GM19328 (cell line): ENCODE measurements around the gene CDH2.

Experiments used
- ATAC-seq: cut with Tn5 transposase; IDR thresholded peaks from one replicate; pipeline ENCODE4 v1.9.1; 2021; ENCODE audit warnings: mild to moderate bottlenecking, moderate library complexity; ENCODE audit not compliant: unreplicated experiment

CDH2 gene

GRCh38 chr18:28045880-28046279 lies 131.1 kb downstream of the CDH2 start:
- no peak for ATAC-seq

DNA sequence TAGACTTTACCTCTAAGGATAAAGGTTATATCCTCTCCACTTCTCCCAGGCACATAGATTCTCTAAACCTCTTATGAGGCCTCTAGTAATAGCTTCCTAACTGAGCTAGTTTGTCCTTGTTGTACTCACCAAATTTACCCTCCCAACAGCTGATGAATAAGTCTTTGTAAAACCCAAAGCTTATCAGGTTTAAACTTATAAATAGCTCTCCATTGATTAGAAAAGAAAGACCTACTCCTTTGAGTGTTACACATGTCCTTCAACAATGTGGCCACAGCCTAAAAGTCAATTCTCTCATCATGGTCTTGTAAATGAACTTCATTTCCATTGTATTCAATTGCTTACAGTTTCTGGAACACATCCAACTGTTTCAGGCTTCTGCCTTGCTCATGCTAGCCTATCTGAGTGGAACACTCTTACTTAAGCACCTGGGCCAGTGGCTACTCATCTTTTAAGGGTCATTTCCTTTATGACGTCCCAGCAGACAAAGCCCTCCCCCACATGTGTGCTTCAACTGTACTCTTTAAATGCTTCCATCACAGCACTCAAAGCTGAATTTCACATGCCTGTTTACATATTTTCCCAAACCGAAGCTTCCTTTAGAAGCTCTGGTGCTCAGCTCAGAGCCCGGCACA lies 131.6 kb downstream of the CDH2 start:
- ATAC-seq: no peak

DNA sequence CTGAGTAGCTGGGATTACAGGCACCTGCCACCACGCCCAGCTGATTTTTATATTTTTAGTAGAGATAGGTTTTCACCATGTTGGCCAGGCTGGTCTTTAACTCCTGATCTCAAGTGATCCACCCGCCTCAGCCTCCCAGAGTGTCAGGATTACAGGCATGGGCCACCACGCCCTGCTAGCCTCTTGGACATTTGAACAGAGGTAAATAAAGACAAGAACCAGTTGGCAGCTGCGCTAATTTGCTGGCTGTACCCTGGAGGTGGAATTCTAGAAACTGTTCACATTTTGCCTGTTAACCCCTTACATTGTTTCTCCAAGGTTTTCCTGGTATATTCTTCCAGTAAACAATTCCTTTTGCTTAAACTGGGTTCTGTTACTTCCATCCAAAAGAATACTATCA lies 132.9 kb downstream of the CDH2 start:
- ATAC-seq: no peak

DNA sequence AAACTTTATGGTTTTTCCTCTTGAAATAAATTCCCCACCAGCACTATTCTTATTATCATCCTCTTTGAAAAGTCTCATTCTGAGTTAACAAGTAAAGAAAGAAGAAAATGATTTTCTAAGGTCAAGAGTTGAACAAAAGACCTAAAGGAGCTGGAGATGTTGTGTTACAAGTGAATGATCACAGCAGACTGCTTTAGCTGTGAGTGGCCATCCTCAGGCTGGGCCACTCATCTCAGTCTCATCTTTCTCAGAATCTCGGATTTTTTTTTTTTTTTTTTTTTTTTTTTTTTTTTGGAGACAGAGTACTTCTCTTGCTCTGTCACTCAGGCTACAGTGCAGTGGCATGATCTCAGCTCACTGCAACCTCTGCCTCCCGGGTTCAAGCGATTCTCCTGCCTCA lies 133.3 kb downstream of the CDH2 start:
- ATAC-seq: no peak

DNA sequence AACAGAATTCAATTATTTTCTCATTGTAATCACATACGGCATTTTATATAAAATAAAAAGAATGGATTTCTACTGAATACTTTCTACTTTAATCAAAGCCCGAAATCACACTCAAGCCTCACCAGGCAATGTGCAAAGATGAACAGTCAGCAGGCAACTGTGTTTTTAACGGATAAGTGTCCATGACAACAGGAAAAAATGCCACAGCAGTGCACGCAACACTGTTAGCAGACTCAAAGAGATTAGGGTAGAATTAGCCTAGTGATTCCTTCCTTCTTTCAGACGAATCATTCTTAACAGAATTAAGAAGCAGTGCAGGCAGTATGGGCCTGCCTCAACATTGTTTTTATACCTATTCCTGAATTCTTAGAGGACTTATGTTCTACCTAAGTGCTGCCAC lies 135.6 kb downstream of the CDH2 start:
- ATAC-seq: no peak

DNA sequence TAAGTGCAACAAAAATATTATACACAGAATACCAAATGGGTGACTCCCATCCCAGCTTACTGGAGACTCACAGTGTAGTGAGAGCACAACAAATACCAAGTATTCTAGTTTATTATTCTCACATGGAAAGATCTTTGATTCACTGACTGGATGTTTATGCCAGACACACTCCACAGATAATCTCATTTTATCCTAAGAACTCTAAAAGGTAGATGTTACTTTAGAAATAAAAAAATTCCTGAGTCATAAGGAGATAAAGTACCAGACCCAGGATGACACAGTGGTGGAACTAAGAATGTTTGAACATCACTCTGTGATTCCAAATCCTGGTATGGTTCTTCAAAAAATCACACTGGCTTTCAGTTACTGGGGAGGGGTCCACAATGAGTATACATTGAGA lies 136.2 kb downstream of the CDH2 start:
- ATAC-seq: no peak

- no peak for ATAC-seq
Measured at GRCh38 chr18:28040211-28040610, 136.7 kb downstream of the CDH2 start.

- no peak for ATAC-seq
Measured at GRCh38 chr18:28039691-28040090, 137.2 kb downstream of the CDH2 start.

DNA sequence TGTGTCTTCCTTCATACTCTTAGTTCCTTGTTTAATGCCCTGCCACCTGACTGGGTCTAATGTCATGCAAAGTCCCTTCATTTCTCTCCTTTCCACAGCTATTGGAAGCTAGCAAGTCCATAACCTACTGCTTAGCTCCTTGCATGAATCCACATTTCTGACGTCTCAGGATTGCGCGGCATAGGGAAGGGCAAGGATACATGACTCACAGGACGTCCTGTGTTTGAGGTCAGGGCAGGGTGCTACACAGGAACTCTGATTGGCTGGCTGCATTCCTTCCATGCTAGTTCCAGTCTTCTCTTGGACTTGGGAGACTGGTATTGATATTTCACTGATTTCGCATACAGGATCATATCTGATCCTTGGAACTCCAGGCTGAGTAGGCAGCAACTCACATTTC lies 137.9 kb downstream of the CDH2 start:
- no peak for ATAC-seq

GRCh38 chr18:28036488-28036887 lies 140.4 kb downstream of the CDH2 start:
- ATAC-seq: no peak

DNA sequence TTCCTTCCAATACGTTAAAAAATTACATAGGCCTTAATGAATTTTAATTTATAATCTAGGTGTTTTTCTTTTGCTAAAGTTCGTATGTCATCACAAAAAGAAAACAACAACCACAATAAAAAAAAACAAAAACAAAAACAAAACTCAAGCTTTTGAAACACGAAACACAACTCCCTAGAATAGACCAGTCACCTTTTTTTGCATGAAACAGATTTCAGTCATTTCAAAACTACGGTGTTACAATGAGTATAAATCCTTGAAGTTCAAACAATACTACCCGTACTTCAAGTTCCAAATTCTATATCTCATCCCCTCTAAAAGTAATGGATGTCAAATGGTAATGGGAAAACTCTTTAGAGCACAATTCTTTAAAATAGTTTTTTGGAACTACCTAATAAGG lies 142.4 kb downstream of the CDH2 start:
- ATAC-seq: no peak

DNA sequence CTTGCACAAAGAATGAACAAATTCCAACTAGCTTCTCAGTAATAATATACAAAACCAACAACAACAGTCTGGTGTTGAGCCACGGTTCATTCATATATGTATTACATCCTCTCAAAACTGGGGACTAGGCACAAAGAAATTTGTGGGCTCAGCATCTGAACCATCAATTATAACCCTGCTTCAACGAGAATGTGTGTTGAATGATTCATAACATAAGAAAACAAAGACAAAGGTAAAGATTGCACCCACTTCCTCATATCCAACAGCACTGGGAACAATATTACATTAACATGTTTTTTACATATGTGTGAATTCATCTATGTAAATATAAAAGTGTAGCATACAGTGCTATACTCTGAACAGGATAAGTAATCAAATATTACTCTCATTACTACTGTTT lies 144.8 kb downstream of the CDH2 start:
- no peak for ATAC-seq

DNA sequence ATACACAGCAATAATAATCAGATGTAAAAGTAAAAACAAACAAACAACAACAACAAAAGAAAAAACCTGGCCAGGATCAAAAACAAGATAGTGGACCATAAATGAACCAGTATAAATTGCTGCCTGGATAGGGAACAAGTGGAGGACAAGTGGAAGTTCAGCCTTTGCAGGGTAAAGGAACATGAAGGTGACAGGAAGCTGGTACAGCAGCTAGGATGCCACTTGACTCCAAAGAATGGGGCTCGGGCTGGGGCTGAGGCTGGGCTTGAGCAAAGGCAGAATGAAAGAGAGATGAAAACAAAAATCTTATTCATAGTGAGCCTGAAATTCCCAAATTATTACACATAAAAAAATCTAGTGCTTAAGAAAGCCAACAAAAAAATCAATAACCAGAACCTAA lies 146.5 kb downstream of the CDH2 start:
- no peak for ATAC-seq

GRCh38 chr18:28027755-28028154 lies 149.2 kb downstream of the CDH2 start:
- no peak for ATAC-seq

GRCh38 chr18:28019425-28020108 lies 157.4 kb downstream of the CDH2 start:
- no peak for ATAC-seq

- no peak for ATAC-seq
Measured at GRCh38 chr18:28018351-28018750, 158.6 kb downstream of the CDH2 start.

DNA sequence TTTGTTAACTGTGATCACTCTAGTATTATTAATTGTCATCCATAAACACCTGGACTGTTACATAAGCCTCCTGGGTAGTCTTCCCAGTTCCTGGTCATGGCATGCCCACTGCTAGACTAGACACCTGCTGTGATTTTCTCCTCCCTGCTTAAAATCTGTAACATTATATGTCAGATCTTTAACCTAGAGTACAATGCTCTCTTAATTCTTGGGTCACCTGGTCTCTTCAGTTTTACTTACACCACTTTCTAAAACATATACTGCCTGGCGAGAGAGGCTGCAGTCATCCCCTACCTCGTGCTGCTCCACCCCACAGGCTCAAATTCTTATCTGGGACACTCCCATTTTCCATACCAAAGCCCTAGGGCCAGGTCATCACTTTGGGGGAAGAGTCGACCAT lies 161.3 kb downstream of the CDH2 start:
- no peak for ATAC-seq

GRCh38 chr18:28013066-28013465 lies 163.9 kb downstream of the CDH2 start:
- no peak for ATAC-seq

DNA sequence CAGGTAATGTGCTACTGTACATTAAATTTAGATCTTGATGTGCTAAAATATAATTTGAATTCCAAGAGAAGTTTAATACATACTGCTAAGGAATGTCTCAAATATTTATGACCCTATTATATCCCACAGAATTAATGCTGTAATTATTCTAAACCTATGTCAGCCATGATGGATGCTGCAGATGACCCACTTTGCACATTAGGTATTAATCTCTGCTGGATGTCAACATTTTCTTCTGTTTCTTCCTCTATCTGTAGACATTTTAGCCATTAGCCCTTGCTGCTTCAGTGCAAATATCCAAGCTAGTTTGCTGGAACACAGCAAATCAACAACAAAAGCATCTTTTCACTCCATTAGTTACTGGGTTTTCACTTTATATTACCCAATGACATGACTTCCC lies 164.6 kb downstream of the CDH2 start:
- no peak for ATAC-seq

GRCh38 chr18:28009589-28009988 lies 167.3 kb downstream of the CDH2 start:
- no peak for ATAC-seq

DNA sequence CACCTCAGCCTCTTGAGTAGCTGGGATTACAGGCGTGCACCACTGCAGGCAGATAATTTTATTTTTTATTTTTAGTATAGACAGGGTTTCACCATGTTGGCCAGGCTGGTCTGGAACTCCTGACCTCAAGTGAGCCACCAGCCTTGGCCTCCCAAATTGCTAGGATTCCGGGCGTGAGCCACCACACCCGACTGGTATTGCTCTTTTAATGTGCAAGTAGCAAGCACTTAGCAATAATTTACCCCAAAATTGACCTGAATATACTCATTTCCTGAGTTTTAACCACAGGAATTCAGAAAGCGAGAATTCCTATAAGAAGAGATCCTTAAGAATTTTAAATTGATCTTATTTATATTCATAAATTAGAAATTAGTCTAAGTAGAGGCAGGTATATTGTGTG lies 169.1 kb downstream of the CDH2 start:
- ATAC-seq: no peak

- ATAC-seq: no peak
Measured at GRCh38 chr18:28005164-28005563, 171.8 kb downstream of the CDH2 start.

GRCh38 chr18:28004606-28005005 lies 172.3 kb downstream of the CDH2 start:
- no peak for ATAC-seq
